Lower lobe of right lung (tissue), 2 donors: Measurements from ENCODE around the gene CCDC172. TPM values are rescaled to one million over a fixed set of nuclear protein-coding genes. Genes with fewer than 3 reads are reported as not detected.

ENCODE experiments used
- ATAC-seq, 2 donors: fragments of 200-7000 bp; cut with Tn5 transposase; one replicate each; pipeline ENCODE4 v1.9.1; 2020 to 2022; ENCODE audit warnings: mild to moderate bottlenecking in 2 of 2, moderate library complexity in 2 of 2
- DNase-seq: peaks from one replicate; pipeline ENCODE4 v3.0.0-alpha.2; 2020
- H3K27ac ChIP-seq: fragments of 200-600 bp; one replicate; pipeline ENCODE4 v1.8.0; 2022
- H3K27me3 ChIP-seq: fragments of 200-600 bp; one replicate; pipeline ENCODE4 v1.8.0; 2022; ENCODE audit warnings: low read depth
- H3K36me3 ChIP-seq: fragments of 200-600 bp; one replicate; pipeline ENCODE4 v1.8.0; 2022; ENCODE audit warnings: mild to moderate bottlenecking
- H3K4me1 ChIP-seq: fragments of 200-600 bp; one replicate; pipeline ENCODE4 v1.8.0; 2022
- H3K4me3 ChIP-seq: fragments of 200-600 bp; one replicate; pipeline ENCODE4 v1.8.0; 2022; ENCODE audit warnings: mild to moderate bottlenecking
- H3K9me3 ChIP-seq: fragments of 200-600 bp; one replicate; pipeline ENCODE4 v1.8.0; 2022
- intact Hi-C: fragments of 100-400 bp; cut with DNase I; formaldehyde crosslinking; loops from one replicate; pipeline ENCODE4 v1.11.0; 2022
- total RNA-seq: library from RNA; stranded (reverse); fragmentation: NEBNext Ultra II Directional; extraction: Animal tissue kit (Norgen Biotek cat#: 25700); gene quantifications from one replicate; pipeline ENCODE4 v1.2.1, GENCODE V29; 2021
- TF ChIP-seq, protein P1 (sequence below): fragments of 200-600 bp; IDR thresholded peaks from one replicate; pipeline ENCODE4 v1.8.0; 2022; ENCODE audit warnings: antibody characterized with exemption, mild to moderate bottlenecking
- donor health status: DM: no; HTN: yes; CAD: no; lungs with severe emphysema.

Gene CCDC172
- total RNA-seq, 1 donor from 2014 or later, result not detected

DNA sequence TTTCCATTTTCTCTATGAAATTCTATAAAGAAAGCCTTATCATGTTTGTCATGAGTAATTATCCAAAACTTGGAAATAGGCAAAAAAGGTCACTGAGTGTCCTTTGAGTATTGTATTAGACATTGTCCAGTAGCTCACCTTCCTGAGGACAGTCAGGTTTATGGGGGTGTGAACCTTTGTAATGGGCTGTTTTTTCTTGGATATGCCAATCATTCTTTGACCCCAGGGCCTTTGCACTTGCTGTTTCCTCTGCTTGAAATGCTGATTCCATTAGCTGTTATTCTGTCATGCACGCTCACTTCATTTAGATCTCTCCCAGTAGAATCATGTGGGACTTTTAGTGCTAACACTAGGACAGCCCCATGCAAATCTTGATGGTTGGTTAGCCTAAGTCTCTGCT, 4.9 kb downstream of the CCDC172 start:
- intact Hi-C loops, result no loop called here
- no peak for ATAC-seq
- Histone ChIP-seq H3K36me3 (no peaks in the 10 kb centered on the region), H3K27ac (no peak overlapping the region), H3K4me1 (no peaks in the 10 kb centered on the region), H3K27me3 (no peaks in the 10 kb centered on the region), H3K4me3 (no peak overlapping the region), H3K9me3 (no peaks in the 10 kb centered on the region)
- DNase-seq, result no peak
- TF ChIP-seq, protein P1, sequence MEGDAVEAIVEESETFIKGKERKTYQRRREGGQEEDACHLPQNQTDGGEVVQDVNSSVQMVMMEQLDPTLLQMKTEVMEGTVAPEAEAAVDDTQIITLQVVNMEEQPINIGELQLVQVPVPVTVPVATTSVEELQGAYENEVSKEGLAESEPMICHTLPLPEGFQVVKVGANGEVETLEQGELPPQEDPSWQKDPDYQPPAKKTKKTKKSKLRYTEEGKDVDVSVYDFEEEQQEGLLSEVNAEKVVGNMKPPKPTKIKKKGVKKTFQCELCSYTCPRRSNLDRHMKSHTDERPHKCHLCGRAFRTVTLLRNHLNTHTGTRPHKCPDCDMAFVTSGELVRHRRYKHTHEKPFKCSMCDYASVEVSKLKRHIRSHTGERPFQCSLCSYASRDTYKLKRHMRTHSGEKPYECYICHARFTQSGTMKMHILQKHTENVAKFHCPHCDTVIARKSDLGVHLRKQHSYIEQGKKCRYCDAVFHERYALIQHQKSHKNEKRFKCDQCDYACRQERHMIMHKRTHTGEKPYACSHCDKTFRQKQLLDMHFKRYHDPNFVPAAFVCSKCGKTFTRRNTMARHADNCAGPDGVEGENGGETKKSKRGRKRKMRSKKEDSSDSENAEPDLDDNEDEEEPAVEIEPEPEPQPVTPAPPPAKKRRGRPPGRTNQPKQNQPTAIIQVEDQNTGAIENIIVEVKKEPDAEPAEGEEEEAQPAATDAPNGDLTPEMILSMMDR, result no peak

DNA sequence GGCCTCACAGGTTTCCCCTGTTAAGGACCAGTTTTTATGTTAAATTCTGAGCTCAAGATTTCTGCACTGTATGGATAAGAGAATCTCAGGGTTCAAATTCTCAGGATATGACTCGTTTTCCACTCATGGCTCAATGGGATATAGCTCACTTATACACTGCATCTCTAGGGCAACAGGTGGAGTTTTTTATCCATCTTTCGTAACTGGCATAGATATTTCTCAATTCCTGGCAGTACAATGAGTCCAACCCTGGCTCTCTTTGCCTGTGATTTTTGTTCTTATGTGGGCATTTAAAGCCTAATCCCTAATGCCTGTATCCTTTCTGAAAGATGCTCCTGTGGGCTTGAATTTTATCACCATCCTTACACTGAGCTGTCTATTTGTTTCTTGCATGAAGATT, 7.6 kb downstream of the CCDC172 start:
- DNase-seq, result no peak
- TF ChIP-seq, protein P1, result no peak
- intact Hi-C loops, result no loop called here
- ATAC-seq, result no peak
- H3K4me1 ChIP-seq, result no peaks in the 10 kb centered on the region
- H3K36me3 ChIP-seq, result no peaks in the 10 kb centered on the region
- H3K4me3 ChIP-seq, result no peak overlapping the region
- H3K27me3 ChIP-seq, result no peaks in the 10 kb centered on the region
- H3K9me3 ChIP-seq, result no peaks in the 10 kb centered on the region
- no peak overlapping the region for H3K27ac ChIP-seq

- no peaks in the 10 kb centered on the region for H3K4me1 ChIP-seq
- H3K27me3 ChIP-seq, result no peaks in the 10 kb centered on the region
- H3K27ac ChIP-seq, result no peak overlapping the region
- no peaks in the 10 kb centered on the region for H3K36me3 ChIP-seq
- intact Hi-C loops, result no loop called here
- no peaks in the 10 kb centered on the region for H3K9me3 ChIP-seq
- ATAC-seq (no peak), DNase-seq (no peak)
- TF ChIP-seq, protein P1, result no peak
- no peak overlapping the region for H3K4me3 ChIP-seq
These were observed 12.6 kb downstream of the CCDC172 start for GRCh38 chr10:116336866-116337265.

GRCh38 chr10:116352125-116352524, 27.9 kb downstream of the CCDC172 start:
- Histone ChIP-seq H3K4me3 (no peak overlapping the region), H3K27ac (no peak overlapping the region), H3K4me1 (no peaks in the 10 kb centered on the region), H3K36me3 (no peaks in the 10 kb centered on the region), H3K27me3 (no peaks in the 10 kb centered on the region), H3K9me3 (no peaks in the 10 kb centered on the region)
- no peak for ATAC-seq
- TF ChIP-seq, protein P1, result no peak
- DNase-seq, result no peak
- intact Hi-C loops, result no loop called here

- intact Hi-C loops, result no loop called here
- no peak for DNase-seq
- Histone ChIP-seq H3K4me1 (no peaks in the 10 kb centered on the region), H3K27ac (no peak overlapping the region), H3K4me3 (no peak overlapping the region), H3K9me3 (no peaks in the 10 kb centered on the region), H3K36me3 (no peaks in the 10 kb centered on the region), H3K27me3 (no peaks in the 10 kb centered on the region)
- TF ChIP-seq, protein P1, result no peak
- ATAC-seq, result no peak
These were observed 29.6 kb downstream of the CCDC172 start for GRCh38 chr10:116353817-116354216.

GRCh38 chr10:116355341-116355740, 31.1 kb downstream of the CCDC172 start:
- no peak for ATAC-seq
- no peak overlapping the region for H3K27ac ChIP-seq
- H3K4me1 ChIP-seq, result no peaks in the 10 kb centered on the region
- intact Hi-C loops, result no loop called here
- H3K9me3 ChIP-seq, result no peaks in the 10 kb centered on the region
- no peaks in the 10 kb centered on the region for H3K27me3 ChIP-seq
- H3K36me3 ChIP-seq, result no peaks in the 10 kb centered on the region
- TF ChIP-seq, protein P1, result no peak
- H3K4me3 ChIP-seq, result no peak overlapping the region
- DNase-seq, result no peak
